ENCODE measurements around the gene KIF22. TPM values are rescaled to one million over a fixed set of nuclear protein-coding genes. Genes with fewer than 3 reads are reported as not detected.

The KIF22 gene
- total and polyA plus RNA-seq, 9 of the 15 experiments (the other 6 are each of a cell fraction or from before 2014, with no cell fraction given) = 8.7 to 232 (median 131) TPM

GRCh38 chr16:29806099-29806579 lies 15.6 kb downstream of the KIF22 start, which contains the start of gene MAZ:
TSS of gene MAZ (plus strand) at chr16:29806529. CDS start at chr16:29806702, 173 bp downstream.
- peak within 1 kb of the TSS; percentile 92 to 100 for H3K9ac ChIP-seq (ENCODE audit: insufficient read depth in 1 of 2, low read depth in 2 of 2, low read length in 2 of 2)
- FAIRE-seq (no peak), ATAC-seq (no peak), DNase-seq (ENCODE audit: extremely low read depth in 1 of 4, low spot score in 3 of 4) (peak in 3 of 4 experiments; percentile 78 to 95 (median 81))
- H3K9me3 ChIP-seq (replicated peaks; ENCODE audit: control insufficient read depth, insufficient read depth, low read depth, low read length) = no peaks in the 10 kb centered on the region
- no peaks in the 10 kb centered on the region for H3K27me3 ChIP-seq (ENCODE audit: control insufficient read depth in 2 of 2, insufficient read depth in 2 of 2, low read length in 2 of 2)
- ChIA-PET POLR2A (interaction anchor here (0.5 to 2.7 kb wide), 5 partner anchors 10 to 165 kb away, joined by 3 to 8 read pairs (median 5); partner anchors contain the start of genes KIF22 and PAGR1), CTCF (ENCODE audit: low intra/inter-chr PET ratio) (no interaction called here)
- peaks cover 23% of the 10 kb centered on the region; the same call in 1 of the 2 replicates for H4K20me1 ChIP-seq (replicated peaks; ENCODE audit: control insufficient read depth, insufficient read depth, low read length)
- BruUV-seq (replicated peaks) = no TSS peak
- peaks cover 71% of the 10 kb centered on the region for H3K36me3 ChIP-seq (ENCODE audit: control insufficient read depth, insufficient read depth, low read length)
- intact Hi-C loops (cut with micrococcal nuclease) = loop anchor here (2.0 kb wide), 1 partner anchor 43 kb away; no protein-coding TSS in a partner anchor
- peak within 1 kb of the TSS; percentile 91 for H3K4me2 ChIP-seq (ENCODE audit: insufficient read depth, low read length)
- H3K9me1 ChIP-seq (ENCODE audit: control insufficient read depth, insufficient read depth, low read length) = no peaks in the 10 kb centered on the region
- H3K79me2 ChIP-seq (ENCODE audit: control insufficient read depth, insufficient read depth, low read length) = peaks cover 47% of the 10 kb centered on the region
- peak within 1 kb of the TSS; percentile 60 for H3K4me3 ChIP-seq
- WGBS (ENCODE audit: insufficient coverage, low coverage, missing lambda C conversion rate) = no CpG with 5 or more reads among the region's 67 CpGs
- in situ Hi-C loops (cut with MboI) = no loop called here
- H2AFZ ChIP-seq (ENCODE audit: low read depth, low read length) = peak within 1 kb of the TSS; percentile 82; the same call in 1 of the 2 replicates
- H3K27ac ChIP-seq (ENCODE audit: extremely low read depth, low read depth, low read length) = peak within 1 kb of the TSS; percentile 99
- peaks cover 38 to 52% of the 10 kb centered on the region in 2 experiments for H3K4me1 ChIP-seq (replicated peaks in 1 of 2; ENCODE audit: control insufficient read depth in 2 of 2, insufficient read depth in 2 of 2, low read length in 2 of 2)
- no peak for TF ChIP-seq ZFX (CRISPR knock-in tag; IDR thresholded peaks at IDR 0.05)
- peak; percentile 89 for TF ChIP-seq VEZF1 (CRISPR knock-in tag; IDR thresholded peaks at IDR 0.05)
- no peak for TF ChIP-seq ZBTB9 (CRISPR knock-in tag; IDR thresholded peaks at IDR 0.05)
- no peak for TF ChIP-seq CXXC5 (CRISPR knock-in tag; IDR thresholded peaks at IDR 0.05)
- no peak for TF ChIP-seq ZNF655 (CRISPR knock-in tag; IDR thresholded peaks at IDR 0.05)
- peak in 1 of 3 experiments; percentile 69 for TF ChIP-seq YY1 (IDR thresholded peaks at IDR 0.05; ENCODE audit: borderline replicate concordance in 1 of 3, control insufficient read depth in 1 of 3, extremely low read depth in 1 of 3, insufficient read depth in 3 of 3, insufficient read length in 1 of 3, insufficient replicate concordance in 2 of 3, low read depth in 1 of 3, low read length in 2 of 3)
- TF ChIP-seq BMI1 (IDR thresholded peaks at IDR 0.05; ENCODE audit: low read length) = no peak
- TF ChIP-seq SAP30 (IDR thresholded peaks at IDR 0.05; ENCODE audit: borderline replicate concordance, insufficient read depth, low read depth, low read length, poor library complexity, severe bottlenecking) = no peak
- TF ChIP-seq CCNT2 (IDR thresholded peaks at IDR 0.05; ENCODE audit: borderline replicate concordance, extremely low read depth, insufficient read length, low read depth, low read length) = peak; percentile 8

Data from K562 (cell line).